Measurements from ENCODE around the gene DMRTB1. TPM values are rescaled to one million over a fixed set of nuclear protein-coding genes. Genes with fewer than 3 reads are reported as not detected.

Gene DMRTB1
- total and polyA plus RNA-seq, 4 donors = not detected

- no peaks in the 10 kb centered on the region for H3K27me3 ChIP-seq (ENCODE audit: control insufficient read depth in 3 of 3, insufficient read depth in 3 of 3, low read length in 2 of 3)
- H3K27ac ChIP-seq (ENCODE audit: low read depth in 1 of 2, low read length in 1 of 2) = no peak overlapping the region
- WGBS, 2 donors = 75 to 87% methylated on average over 27 of the region's 27 CpGs
- H3K36me3 ChIP-seq (ENCODE audit: control insufficient read depth in 4 of 4, insufficient read depth in 4 of 4, low read length in 4 of 4) = no peaks in the 10 kb centered on the region
- H3K4me3 ChIP-seq = no peak overlapping the region
- ATAC-seq (ENCODE audit: insufficient read depth, low FRiP score) (no peak), DNase-seq (peak in 1 of 3 donors; percentile 47)
- H3K9me3 ChIP-seq (ENCODE audit: control insufficient read depth in 4 of 4, insufficient read depth in 3 of 4, low read length in 3 of 4) = peaks cover 0 to 2% (median 0%) of the 10 kb centered on the region in 4 donors
- H3K9ac ChIP-seq (ENCODE audit: insufficient read depth in 1 of 2, low read length in 2 of 2) = no peak overlapping the region
- peaks cover 0 to 7% (median 0%) of the 10 kb centered on the region in 5 donors for H3K4me1 ChIP-seq (ENCODE audit: control insufficient read depth in 5 of 5, insufficient read depth in 5 of 5, low read length in 5 of 5)
- no peak for TF ChIP-seq CTCF (IDR thresholded peaks at IDR 0.05; ENCODE audit: control extremely low read depth, extremely low read depth)
These were observed 44.4 kb downstream of the DMRTB1 start for GRCh38 chr1:53503433-53504217.

- 79 to 91% methylated on average over 9 of the region's 9 CpGs for WGBS, 2 donors
- Histone ChIP-seq H3K9me3 (ENCODE audit: control insufficient read depth in 4 of 4, insufficient read depth in 3 of 4, low read length in 3 of 4) (peaks cover 0 to 2% (median 0%) of the 10 kb centered on the region in 4 donors), H3K4me1 (ENCODE audit: control insufficient read depth in 5 of 5, insufficient read depth in 5 of 5, low read length in 5 of 5) (peaks cover 0 to 9% (median 0%) of the 10 kb centered on the region in 5 donors), H3K4me3 (no peak overlapping the region), H3K27me3 (ENCODE audit: control insufficient read depth in 3 of 3, insufficient read depth in 3 of 3, low read length in 2 of 3) (no peaks in the 10 kb centered on the region), H3K36me3 (ENCODE audit: control insufficient read depth in 4 of 4, insufficient read depth in 4 of 4, low read length in 4 of 4) (no peaks in the 10 kb centered on the region), H3K9ac (ENCODE audit: insufficient read depth in 1 of 2, low read length in 2 of 2) (no peak overlapping the region), H3K27ac (ENCODE audit: low read depth in 1 of 2, low read length in 1 of 2) (no peak overlapping the region)
- no peak for TF ChIP-seq CTCF (IDR thresholded peaks at IDR 0.05; ENCODE audit: control extremely low read depth, extremely low read depth)
- ATAC-seq (ENCODE audit: insufficient read depth, low FRiP score) (no peak), DNase-seq (no peak)
These were observed 45.7 kb downstream of the DMRTB1 start for GRCh38 chr1:53504901-53505300.

GRCh38 chr1:53505401-53505800 lies 46.2 kb downstream of the DMRTB1 start:
- Histone ChIP-seq H3K4me1 (ENCODE audit: control insufficient read depth in 5 of 5, insufficient read depth in 5 of 5, low read length in 5 of 5) (peaks cover 0 to 6% (median 0%) of the 10 kb centered on the region in 5 donors), H3K4me3 (no peak overlapping the region), H3K9ac (ENCODE audit: insufficient read depth in 1 of 2, low read length in 2 of 2) (no peak overlapping the region), H3K27ac (ENCODE audit: low read depth in 1 of 2, low read length in 1 of 2) (no peak overlapping the region), H3K9me3 (ENCODE audit: control insufficient read depth in 4 of 4, insufficient read depth in 3 of 4, low read length in 3 of 4) (peaks cover 0 to 2% (median 0%) of the 10 kb centered on the region in 4 donors), H3K36me3 (ENCODE audit: control insufficient read depth in 4 of 4, insufficient read depth in 4 of 4, low read length in 4 of 4) (no peaks in the 10 kb centered on the region), H3K27me3 (ENCODE audit: control insufficient read depth in 3 of 3, insufficient read depth in 3 of 3, low read length in 2 of 3) (no peaks in the 10 kb centered on the region)
- 90 to 93% methylated on average over 9 of the region's 9 CpGs for WGBS, 2 donors
- ATAC-seq (ENCODE audit: insufficient read depth, low FRiP score) (no peak), DNase-seq (no peak)
- TF ChIP-seq CTCF (IDR thresholded peaks at IDR 0.05; ENCODE audit: control extremely low read depth, extremely low read depth) = no peak
